ENCODE results near the gene ESYT2.
A peak's percentile ranks its signal among the peaks of the same experiment; 100 is the strongest.

Gene ESYT2

GRCh38 chr7:158821171-158822031, 7.9 kb downstream of the ESYT2 start:
- DNase-seq, result no peak

GRCh38 chr7:158820656-158821055, 8.7 kb downstream of the ESYT2 start:
- DNase-seq, result no peak

DNA sequence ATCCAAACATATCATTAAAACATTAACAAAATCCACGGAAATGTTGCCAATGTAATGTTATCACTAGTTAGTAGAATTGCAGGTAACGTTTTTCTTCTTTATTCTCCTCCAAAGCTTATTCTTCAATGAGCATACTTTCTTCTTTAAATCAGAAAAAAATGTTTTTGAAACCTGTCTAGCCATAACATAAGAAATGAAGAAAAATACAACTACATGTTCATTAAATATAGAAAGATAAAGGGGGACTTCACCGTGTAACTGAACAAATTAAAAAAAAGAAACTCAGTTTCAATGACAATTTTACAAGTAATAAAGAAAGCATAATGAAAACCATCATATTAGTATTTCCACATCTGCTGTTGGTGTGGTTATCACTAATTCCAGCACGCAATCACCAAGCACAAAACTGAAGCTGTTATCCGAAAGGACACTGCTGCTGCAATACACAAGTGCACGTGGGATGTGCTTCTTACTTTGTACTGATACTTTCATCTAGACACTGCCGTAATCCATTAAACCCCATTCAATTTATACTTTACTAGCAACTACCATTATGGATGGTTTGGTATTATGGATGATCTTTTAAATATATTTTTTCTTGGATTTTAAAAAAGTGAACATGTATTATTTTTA, 9.6 kb downstream of the ESYT2 start:
- no peak for DNase-seq

- DNase-seq, result peak; percentile 23
Measured at GRCh38 chr7:158818325-158819213, 10.7 kb downstream of the ESYT2 start.

DNA sequence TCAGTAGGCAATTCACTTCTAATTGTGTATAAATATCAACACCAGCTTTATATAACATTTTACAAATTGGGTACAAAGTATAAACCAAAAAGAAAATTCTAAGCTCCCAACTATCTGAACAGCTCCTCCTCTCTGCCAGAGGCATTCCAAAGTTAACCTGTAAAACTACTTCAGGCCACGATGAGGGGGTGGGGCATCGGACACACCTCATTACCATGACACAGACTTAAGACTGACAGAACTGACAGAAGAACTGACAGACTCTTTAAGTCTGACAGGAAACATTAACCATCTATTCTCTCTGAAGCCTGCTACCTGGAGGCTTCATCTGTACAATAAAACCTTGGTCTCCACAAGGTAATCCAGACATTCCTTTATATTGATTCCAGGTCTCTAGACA, 12.3 kb downstream of the ESYT2 start:
- DNase-seq, result no peak

GRCh38 chr7:158816271-158816670, 13.0 kb downstream of the ESYT2 start:
- DNase-seq, result no peak

GRCh38 chr7:158815800-158816128, 13.5 kb downstream of the ESYT2 start:
- no peak for DNase-seq

- DNase-seq, result peak; percentile 45
Measured at GRCh38 chr7:158815083-158815799, 14.1 kb downstream of the ESYT2 start.

GRCh38 chr7:158814637-158815036, 14.7 kb downstream of the ESYT2 start:
- DNase-seq, result peak; percentile 66

GRCh38 chr7:158812684-158813083, 16.6 kb downstream of the ESYT2 start:
- no peak for DNase-seq

DNA sequence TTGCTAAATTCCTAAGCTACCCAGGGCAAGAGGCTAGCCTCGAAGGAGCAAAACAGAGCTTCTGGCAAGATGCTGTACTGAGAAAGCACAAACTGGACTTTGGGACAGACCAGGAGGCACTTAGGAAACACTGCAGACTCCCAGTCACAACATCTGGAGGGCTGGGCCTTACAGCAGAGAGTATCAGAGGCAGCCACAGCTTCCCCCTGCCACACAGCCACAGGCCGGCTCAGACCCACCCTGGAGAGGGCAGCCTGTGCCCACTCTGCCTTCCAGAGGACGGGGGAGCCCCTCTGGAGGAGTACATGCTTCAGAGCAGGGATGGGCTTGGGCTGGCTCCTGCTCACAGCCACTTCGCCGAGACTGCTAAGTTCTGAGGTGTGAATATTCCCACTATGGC, 17.4 kb downstream of the ESYT2 start:
- DNase-seq, result no peak

- DNase-seq, result no peak
Measured at GRCh38 chr7:158811461-158811860, 17.8 kb downstream of the ESYT2 start.

DNA sequence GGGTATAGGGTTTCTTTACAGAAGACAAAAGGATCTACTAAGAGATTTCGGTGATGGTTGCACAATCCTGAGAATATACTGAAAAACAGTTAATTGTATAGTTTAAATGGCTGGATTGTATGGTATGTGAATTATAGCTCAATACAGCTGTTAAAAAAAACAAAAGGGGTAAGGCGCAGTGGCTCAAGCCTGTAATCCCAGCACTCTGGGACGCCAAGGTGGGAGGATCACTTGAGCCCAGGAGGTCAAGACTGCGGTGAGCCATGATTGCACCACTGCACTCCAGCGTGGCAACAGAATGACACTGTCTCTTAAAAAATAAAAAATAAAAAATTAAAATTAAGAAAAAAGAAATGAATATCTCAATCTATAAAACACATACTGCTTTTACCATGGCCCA, 18.5 kb downstream of the ESYT2 start:
- DNase-seq, result no peak

DNA sequence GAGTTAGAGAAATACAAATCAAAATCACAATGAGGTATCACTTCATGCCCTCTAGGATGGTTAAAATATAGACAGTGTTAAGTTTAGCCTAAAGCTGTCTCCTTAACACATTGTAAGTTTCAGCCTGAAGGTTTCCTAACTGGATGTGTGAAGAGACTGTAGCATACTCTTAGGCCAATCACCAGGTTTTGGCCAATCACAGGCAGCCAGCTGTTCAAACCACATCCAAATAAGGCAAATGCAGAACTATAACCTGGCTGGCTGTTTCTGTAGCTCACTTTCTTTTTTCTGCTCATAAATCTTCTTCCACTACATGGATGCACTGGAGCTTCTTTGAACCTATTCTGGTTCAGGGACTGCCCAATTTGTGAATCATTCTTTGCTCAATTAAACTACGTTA, 19.7 kb downstream of the ESYT2 start:
- DNase-seq, result no peak

- DNase-seq, result no peak
Measured at GRCh38 chr7:158808126-158808525, 21.2 kb downstream of the ESYT2 start.

- DNase-seq, result no peak
Measured at GRCh38 chr7:158805937-158806336, 23.4 kb downstream of the ESYT2 start.

- DNase-seq, result no peak
Measured at GRCh38 chr7:158805414-158805813, 23.9 kb downstream of the ESYT2 start.

GRCh38 chr7:158804335-158804734, 25.0 kb downstream of the ESYT2 start:
- DNase-seq, result no peak

- DNase-seq, result no peak
Measured at GRCh38 chr7:158803367-158803969, 25.8 kb downstream of the ESYT2 start.

DNA sequence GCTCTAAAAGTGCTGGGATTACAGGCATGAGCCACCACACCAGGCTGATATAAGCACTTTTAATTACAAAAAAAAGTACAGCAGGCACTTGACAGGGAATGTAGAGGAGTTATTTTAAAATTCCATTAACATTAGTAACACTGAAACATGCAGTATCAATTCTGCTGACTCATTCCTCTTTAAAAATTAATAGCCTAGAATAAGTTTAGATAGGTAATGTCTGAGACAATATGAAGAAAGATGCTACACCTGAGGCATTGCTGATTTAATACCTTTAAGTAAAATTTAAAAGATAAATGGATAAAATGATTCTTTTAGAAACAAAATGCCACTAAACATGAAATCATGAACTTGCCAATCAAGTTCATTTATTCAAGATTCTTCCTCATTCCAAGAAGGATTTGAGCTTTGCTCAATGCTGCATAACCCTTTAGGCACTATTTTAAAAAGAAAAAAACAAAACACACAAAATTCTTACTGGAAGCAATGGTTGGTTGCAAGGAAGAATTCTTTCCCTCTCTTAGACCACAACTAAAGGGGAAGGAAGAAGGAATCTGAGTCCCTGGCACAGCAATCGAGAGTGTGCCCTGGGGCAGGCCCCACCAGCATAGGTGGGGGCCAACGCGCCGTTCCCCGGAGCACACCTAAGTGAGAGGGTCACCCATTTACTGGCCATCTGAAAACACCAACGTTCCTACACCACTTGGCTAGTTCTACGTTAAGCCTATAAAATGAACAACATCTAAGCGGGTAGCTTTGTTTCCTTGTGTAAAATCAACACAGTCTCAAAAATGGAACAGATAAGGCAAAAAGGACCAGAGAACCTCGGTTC, 26.6 kb downstream of the ESYT2 start:
- no peak for DNase-seq

GRCh38 chr7:158798741-158799140, 30.6 kb downstream of the ESYT2 start:
- no peak for DNase-seq

- no peak for DNase-seq
Measured at GRCh38 chr7:158796667-158797066, 32.6 kb downstream of the ESYT2 start.

Data from NCI-H1436 (cell line).